WTC11 (cell line): Measurements from ENCODE around the gene SLC66A2. TPM values are rescaled to one million over a fixed set of nuclear protein-coding genes. Genes with fewer than 3 reads are reported as not detected.

Source experiments
- ATAC-seq: fragments of 200-7000 bp; cut with Tn5 transposase; 2 replicates; pipeline ENCODE4 v1.10.0; 2021; ENCODE audit warnings: mild to moderate bottlenecking, moderate library complexity
- CTCF ChIA-PET: fragments of 300-600 bp; sonication (Branson Sonifier 250); formaldehyde crosslinking; loops from one replicate; lab custom pipeline; 2021; ENCODE audit warnings: antibody characterized with exemption; lab: Charles Lee
- POLR2A ChIA-PET: fragments of 350-600 bp; sonication (Branson Sonifier 250); formaldehyde crosslinking; loops from one replicate; lab custom pipeline; 2021; ENCODE audit warnings: antibody characterized with exemption; lab: Charles Lee
- DNase-seq: peaks from one replicate; pipeline ENCODE4 v3.0.0; 2021; ENCODE audit warnings: low spot score
- H3K27ac Mint-ChIP-seq: 2 replicates; pipeline ENCODE4 v1.8.0; 2021; ENCODE audit warnings: mixed read lengths
- H3K27me3 Mint-ChIP-seq: 2 replicates; pipeline ENCODE4 v1.8.0; 2021; ENCODE audit warnings: low read depth, mild to moderate bottlenecking, moderate library complexity, mixed read lengths
- H3K36me3 Mint-ChIP-seq: 2 replicates; pipeline ENCODE4 v1.8.0; 2021; ENCODE audit warnings: mixed read lengths
- H3K4me1 Mint-ChIP-seq: 2 replicates; pipeline ENCODE4 v1.8.0; 2022; ENCODE audit warnings: mixed read lengths
- H3K4me3 Mint-ChIP-seq: 2 replicates; pipeline ENCODE4 v1.8.0; 2021; ENCODE audit warnings: mild to moderate bottlenecking, moderate library complexity, mixed read lengths
- H3K9me3 Mint-ChIP-seq: 2 replicates; pipeline ENCODE4 v1.8.0; 2021; ENCODE audit warnings: mixed read lengths
- ATF1 ChIP-seq: sonication (generic); formaldehyde crosslinking; IDR thresholded peaks from 2 replicates; pipeline ENCODE4 v1.8.1; 2023; ENCODE audit warnings: mild to moderate bottlenecking, moderate library complexity, missing genetic modification reagents
- CREB1 ChIP-seq: sonication (generic); formaldehyde crosslinking; IDR thresholded peaks from 2 replicates; pipeline ENCODE4 v1.8.0; 2023; ENCODE audit warnings: mild to moderate bottlenecking, missing genetic modification reagents
- EMX1 ChIP-seq: fragments of 250-450 bp; sonication (Bioruptor Pico); IDR thresholded peaks from 2 replicates; pipeline ENCODE4 v1.8.0; 2021; ENCODE audit warnings: mild to moderate bottlenecking
- GABPB1 ChIP-seq: sonication (generic); formaldehyde crosslinking; IDR thresholded peaks from 2 replicates; pipeline ENCODE4 v1.8.1; 2023; ENCODE audit warnings: mild to moderate bottlenecking, missing genetic modification reagents
- JUN ChIP-seq: sonication (generic); formaldehyde crosslinking; IDR thresholded peaks from 2 replicates; pipeline ENCODE4 v1.8.0; 2023; ENCODE audit warnings: mild to moderate bottlenecking, missing genetic modification reagents
- MYBL2 ChIP-seq: sonication (generic); formaldehyde crosslinking; IDR thresholded peaks from 2 replicates; pipeline ENCODE4 v1.8.1; 2023; ENCODE audit warnings: mild to moderate bottlenecking, moderate library complexity, missing genetic modification reagents
- NFE2L1 ChIP-seq: sonication (generic); formaldehyde crosslinking; IDR thresholded peaks from 2 replicates; pipeline ENCODE4 v1.8.1; 2023; ENCODE audit warnings: missing genetic modification reagents
- NR2C2 ChIP-seq: sonication (generic); formaldehyde crosslinking; IDR thresholded peaks from 2 replicates; pipeline ENCODE4 v1.8.0; 2022; ENCODE audit warnings: mild to moderate bottlenecking, missing genetic modification reagents
- RORB ChIP-seq: fragments of 250-450 bp; sonication (Bioruptor Pico); IDR thresholded peaks from 2 replicates; pipeline ENCODE4 v1.9.0; 2021; ENCODE audit warnings: mild to moderate bottlenecking
- SP1 ChIP-seq: sonication (generic); formaldehyde crosslinking; conservative IDR thresholded peaks from 2 replicates; pipeline ENCODE4 v1.8.1; 2022; ENCODE audit warnings: missing genetic modification reagents
- TEAD1 ChIP-seq: sonication (generic); formaldehyde crosslinking; IDR thresholded peaks from 2 replicates; pipeline ENCODE4 v1.8.0; 2022; ENCODE audit warnings: mild to moderate bottlenecking, missing genetic modification reagents
- ZBTB21 ChIP-seq: sonication (generic); formaldehyde crosslinking; IDR thresholded peaks from 2 replicates; pipeline ENCODE4 v1.8.1; 2023; ENCODE audit warnings: mild to moderate bottlenecking, missing genetic modification reagents, borderline replicate concordance
- ZNF263 ChIP-seq: sonication (generic); formaldehyde crosslinking; IDR thresholded peaks from 2 replicates; pipeline ENCODE4 v1.8.1; 2022; ENCODE audit warnings: low read depth, mild to moderate bottlenecking, moderate library complexity, missing genetic modification reagents
- ZNF317 ChIP-seq: sonication (generic); formaldehyde crosslinking; IDR thresholded peaks from 2 replicates; pipeline ENCODE4 v1.8.1; 2023; ENCODE audit warnings: low read depth, mild to moderate bottlenecking, moderate library complexity, missing genetic modification reagents, borderline replicate concordance
- total RNA-seq: library from RNA; stranded (reverse); gene quantifications from 3 replicates; pipeline ENCODE4 v1.2.3, GENCODE V29; 2021
- TF ChIP-seq, protein P1 (sequence below): sonication (generic); formaldehyde crosslinking; IDR thresholded peaks from 2 replicates; pipeline ENCODE4 v1.8.0; 2023; ENCODE audit warnings: missing genetic modification reagents
- TF ChIP-seq, protein P2 (sequence below): sonication (generic); formaldehyde crosslinking; IDR thresholded peaks from 2 replicates; pipeline ENCODE4 v1.8.1; 2023; ENCODE audit warnings: mild to moderate bottlenecking, missing genetic modification reagents
- TF ChIP-seq, protein P3 (sequence below): fragments of 250-450 bp; sonication (Bioruptor Pico); IDR thresholded peaks from 2 replicates; pipeline ENCODE4 v1.9.0; 2021; ENCODE audit warnings: mild to moderate bottlenecking, borderline replicate concordance
- TF ChIP-seq, protein P4 (sequence below): fragments of 200-600 bp; IDR thresholded peaks from 2 replicates; pipeline ENCODE4 v1.8.0; 2022; ENCODE audit warnings: antibody characterized with exemption
- TF ChIP-seq, protein P5 (sequence below): sonication (generic); formaldehyde crosslinking; IDR thresholded peaks from 2 replicates; pipeline ENCODE4 v1.8.1; 2022; ENCODE audit warnings: low read depth, mild to moderate bottlenecking, moderate library complexity, missing genetic modification reagents, borderline replicate concordance
- TF ChIP-seq, protein P6 (sequence below): sonication (generic); formaldehyde crosslinking; IDR thresholded peaks from 2 replicates; pipeline ENCODE4 v1.8.1; 2022; ENCODE audit warnings: missing genetic modification reagents, borderline replicate concordance

SLC66A2 gene
- total RNA-seq, 1 experiment from 2014 or later: 20.9 TPM

DNA sequence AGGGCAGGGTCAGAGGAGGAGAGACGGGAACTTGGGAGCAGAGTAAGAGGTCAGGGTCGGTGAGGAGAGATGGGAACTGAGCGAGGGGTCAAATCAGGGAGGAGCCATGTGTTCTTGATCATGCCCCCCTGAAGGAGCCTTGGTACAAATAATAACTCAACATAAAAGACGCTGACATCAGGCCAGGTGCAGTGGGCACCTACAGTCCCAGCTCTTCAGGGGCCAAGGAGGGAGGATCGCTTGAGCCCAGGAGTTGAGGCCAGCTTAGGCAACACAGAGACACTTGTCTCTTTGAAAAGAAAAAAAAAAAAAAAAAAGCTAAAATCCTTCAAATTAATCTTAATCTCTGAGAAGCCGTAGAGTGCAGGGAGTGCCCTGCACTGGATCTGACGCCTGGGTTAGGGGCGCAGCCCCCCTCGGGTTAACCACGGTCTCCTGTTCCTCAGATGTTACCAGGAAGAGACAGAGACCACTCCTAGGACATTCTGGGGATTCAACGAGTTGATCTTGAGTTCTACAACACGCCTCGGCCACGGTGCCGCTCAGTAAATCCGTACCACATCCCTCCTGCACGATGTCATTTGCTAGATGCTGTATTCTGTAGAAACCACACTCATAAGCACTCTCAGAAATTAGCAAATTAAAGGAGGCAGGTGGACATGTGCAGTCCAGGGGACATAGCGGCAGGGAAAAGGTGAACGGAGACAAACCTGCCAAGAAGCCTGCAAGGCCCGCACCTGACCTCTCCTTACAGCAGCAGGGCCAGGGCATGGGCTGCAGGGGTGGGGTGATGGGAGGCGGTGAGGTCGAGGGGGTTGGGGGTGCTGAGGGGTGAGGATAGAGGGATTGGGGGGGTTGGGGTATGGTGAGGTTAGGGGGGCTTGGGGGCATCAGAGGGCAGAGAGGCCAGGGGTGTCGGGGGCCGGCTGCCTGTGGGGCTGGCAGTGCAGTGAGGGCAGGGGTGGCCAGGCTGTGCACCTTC lies 29.2 kb downstream of the SLC66A2 start:
- Mint-ChIP-seq H3K9me3 (0 out of 2 replicates have a peak, but pooled peaks cover 3% of the 10 kb centered on the region), H3K4me3 (no peak overlapping the region), H3K36me3 (no peaks in the 10 kb centered on the region), H3K4me1 (peaks cover 11% of the 10 kb centered on the region), H3K27me3 (no peaks in the 10 kb centered on the region), H3K27ac (no peak overlapping the region)
- DNase-seq (no peak), ATAC-seq (no peak)
- CTCF ChIA-PET: no interaction called here
- no peak for TF ChIP-seq EMX1 (CRISPR knock-in tag)
- TF ChIP-seq NFE2L1 (CRISPR knock-in tag): no peak
- TF ChIP-seq, protein P1, sequence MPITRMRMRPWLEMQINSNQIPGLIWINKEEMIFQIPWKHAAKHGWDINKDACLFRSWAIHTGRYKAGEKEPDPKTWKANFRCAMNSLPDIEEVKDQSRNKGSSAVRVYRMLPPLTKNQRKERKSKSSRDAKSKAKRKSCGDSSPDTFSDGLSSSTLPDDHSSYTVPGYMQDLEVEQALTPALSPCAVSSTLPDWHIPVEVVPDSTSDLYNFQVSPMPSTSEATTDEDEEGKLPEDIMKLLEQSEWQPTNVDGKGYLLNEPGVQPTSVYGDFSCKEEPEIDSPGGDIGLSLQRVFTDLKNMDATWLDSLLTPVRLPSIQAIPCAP (CRISPR knock-in tag): no peak
- POLR2A ChIA-PET: no interaction called here

DNA sequence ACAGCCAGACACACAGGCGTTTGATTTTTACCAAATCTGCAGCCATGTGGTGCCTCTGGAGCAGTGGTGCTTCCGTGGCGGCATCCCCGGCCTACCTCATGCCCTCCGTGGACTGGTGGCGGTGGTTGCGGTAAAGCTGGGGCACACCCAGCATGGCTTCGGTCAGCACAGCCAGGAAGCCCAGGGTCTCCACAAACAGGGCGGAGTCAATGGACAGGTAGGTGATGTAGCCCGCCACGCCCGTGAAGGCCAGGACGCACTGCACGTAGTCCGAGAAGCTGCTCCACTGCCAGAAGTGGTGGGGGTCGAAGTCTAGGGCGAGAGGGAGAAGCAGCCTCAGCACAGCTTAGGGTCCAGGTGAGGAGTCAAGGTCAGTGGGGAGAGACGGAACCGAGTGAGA lies 32.4 kb downstream of the SLC66A2 start:
- Mint-ChIP-seq H3K4me1 (peaks cover 7% of the 10 kb centered on the region), H3K27ac (no peak overlapping the region), H3K4me3 (no peak overlapping the region), H3K27me3 (no peaks in the 10 kb centered on the region), H3K9me3 (0 out of 2 replicates have a peak, but pooled peaks cover 3% of the 10 kb centered on the region), H3K36me3 (0 out of 2 replicates have a peak, but pooled peaks cover 5% of the 10 kb centered on the region)
- CTCF ChIA-PET: no interaction called here
- POLR2A ChIA-PET: no interaction called here
- DNase-seq (no peak), ATAC-seq (no peak)
- TF ChIP-seq, protein P2, sequence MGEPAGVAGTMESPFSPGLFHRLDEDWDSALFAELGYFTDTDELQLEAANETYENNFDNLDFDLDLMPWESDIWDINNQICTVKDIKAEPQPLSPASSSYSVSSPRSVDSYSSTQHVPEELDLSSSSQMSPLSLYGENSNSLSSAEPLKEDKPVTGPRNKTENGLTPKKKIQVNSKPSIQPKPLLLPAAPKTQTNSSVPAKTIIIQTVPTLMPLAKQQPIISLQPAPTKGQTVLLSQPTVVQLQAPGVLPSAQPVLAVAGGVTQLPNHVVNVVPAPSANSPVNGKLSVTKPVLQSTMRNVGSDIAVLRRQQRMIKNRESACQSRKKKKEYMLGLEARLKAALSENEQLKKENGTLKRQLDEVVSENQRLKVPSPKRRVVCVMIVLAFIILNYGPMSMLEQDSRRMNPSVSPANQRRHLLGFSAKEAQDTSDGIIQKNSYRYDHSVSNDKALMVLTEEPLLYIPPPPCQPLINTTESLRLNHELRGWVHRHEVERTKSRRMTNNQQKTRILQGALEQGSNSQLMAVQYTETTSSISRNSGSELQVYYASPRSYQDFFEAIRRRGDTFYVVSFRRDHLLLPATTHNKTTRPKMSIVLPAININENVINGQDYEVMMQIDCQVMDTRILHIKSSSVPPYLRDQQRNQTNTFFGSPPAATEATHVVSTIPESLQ (CRISPR knock-in tag): no peak
- TF ChIP-seq MYBL2 (CRISPR knock-in tag): no peak
- no peak for TF ChIP-seq TEAD1
- TF ChIP-seq, protein P3, sequence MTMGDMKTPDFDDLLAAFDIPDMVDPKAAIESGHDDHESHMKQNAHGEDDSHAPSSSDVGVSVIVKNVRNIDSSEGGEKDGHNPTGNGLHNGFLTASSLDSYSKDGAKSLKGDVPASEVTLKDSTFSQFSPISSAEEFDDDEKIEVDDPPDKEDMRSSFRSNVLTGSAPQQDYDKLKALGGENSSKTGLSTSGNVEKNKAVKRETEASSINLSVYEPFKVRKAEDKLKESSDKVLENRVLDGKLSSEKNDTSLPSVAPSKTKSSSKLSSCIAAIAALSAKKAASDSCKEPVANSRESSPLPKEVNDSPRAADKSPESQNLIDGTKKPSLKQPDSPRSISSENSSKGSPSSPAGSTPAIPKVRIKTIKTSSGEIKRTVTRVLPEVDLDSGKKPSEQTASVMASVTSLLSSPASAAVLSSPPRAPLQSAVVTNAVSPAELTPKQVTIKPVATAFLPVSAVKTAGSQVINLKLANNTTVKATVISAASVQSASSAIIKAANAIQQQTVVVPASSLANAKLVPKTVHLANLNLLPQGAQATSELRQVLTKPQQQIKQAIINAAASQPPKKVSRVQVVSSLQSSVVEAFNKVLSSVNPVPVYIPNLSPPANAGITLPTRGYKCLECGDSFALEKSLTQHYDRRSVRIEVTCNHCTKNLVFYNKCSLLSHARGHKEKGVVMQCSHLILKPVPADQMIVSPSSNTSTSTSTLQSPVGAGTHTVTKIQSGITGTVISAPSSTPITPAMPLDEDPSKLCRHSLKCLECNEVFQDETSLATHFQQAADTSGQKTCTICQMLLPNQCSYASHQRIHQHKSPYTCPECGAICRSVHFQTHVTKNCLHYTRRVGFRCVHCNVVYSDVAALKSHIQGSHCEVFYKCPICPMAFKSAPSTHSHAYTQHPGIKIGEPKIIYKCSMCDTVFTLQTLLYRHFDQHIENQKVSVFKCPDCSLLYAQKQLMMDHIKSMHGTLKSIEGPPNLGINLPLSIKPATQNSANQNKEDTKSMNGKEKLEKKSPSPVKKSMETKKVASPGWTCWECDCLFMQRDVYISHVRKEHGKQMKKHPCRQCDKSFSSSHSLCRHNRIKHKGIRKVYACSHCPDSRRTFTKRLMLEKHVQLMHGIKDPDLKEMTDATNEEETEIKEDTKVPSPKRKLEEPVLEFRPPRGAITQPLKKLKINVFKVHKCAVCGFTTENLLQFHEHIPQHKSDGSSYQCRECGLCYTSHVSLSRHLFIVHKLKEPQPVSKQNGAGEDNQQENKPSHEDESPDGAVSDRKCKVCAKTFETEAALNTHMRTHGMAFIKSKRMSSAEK (CRISPR knock-in tag): no peak

DNA sequence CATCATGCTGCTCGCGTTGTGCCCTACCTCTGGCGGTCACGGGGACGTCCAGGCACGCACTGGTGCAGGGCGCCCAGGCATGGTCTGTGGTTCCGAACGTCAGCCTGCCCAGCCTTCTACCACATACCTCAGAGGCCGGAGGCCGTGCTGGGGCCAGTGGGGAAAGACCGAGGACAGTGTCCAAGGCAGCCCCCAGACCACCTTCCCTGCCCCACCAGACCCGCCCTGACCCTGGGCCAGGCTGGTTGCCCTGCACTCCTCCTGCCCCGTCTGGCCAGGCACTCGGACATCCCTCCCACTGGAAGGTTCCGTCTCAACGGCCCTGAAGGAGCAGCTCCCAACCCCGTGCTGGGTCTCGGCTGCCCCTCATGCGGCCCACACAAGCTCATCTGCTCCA lies 32.8 kb downstream of the SLC66A2 start:
- Mint-ChIP-seq H3K4me1 (peaks cover 7% of the 10 kb centered on the region), H3K9me3 (0 out of 2 replicates have a peak, but pooled peaks cover 3% of the 10 kb centered on the region), H3K27me3 (no peaks in the 10 kb centered on the region), H3K4me3 (no peak overlapping the region), H3K27ac (no peak overlapping the region), H3K36me3 (0 out of 2 replicates have a peak, but pooled peaks cover 5% of the 10 kb centered on the region)
- CTCF ChIA-PET: no interaction called here
- no peak for DNase-seq
- POLR2A ChIA-PET: no interaction called here
- no peak for ATAC-seq
- TF ChIP-seq NR2C2 (CRISPR knock-in tag) (no peak), ATF1 (CRISPR knock-in tag) (no peak), ZBTB21 (CRISPR knock-in tag) (no peak), CREB1 (no peak), SP1 (CRISPR knock-in tag) (no peak), GABPB1 (CRISPR knock-in tag) (no peak), ZNF317 (CRISPR knock-in tag) (no peak), JUN (CRISPR knock-in tag) (no peak), RORB (no peak), ZNF263 (CRISPR knock-in tag) (no peak)
- TF ChIP-seq, protein P4, sequence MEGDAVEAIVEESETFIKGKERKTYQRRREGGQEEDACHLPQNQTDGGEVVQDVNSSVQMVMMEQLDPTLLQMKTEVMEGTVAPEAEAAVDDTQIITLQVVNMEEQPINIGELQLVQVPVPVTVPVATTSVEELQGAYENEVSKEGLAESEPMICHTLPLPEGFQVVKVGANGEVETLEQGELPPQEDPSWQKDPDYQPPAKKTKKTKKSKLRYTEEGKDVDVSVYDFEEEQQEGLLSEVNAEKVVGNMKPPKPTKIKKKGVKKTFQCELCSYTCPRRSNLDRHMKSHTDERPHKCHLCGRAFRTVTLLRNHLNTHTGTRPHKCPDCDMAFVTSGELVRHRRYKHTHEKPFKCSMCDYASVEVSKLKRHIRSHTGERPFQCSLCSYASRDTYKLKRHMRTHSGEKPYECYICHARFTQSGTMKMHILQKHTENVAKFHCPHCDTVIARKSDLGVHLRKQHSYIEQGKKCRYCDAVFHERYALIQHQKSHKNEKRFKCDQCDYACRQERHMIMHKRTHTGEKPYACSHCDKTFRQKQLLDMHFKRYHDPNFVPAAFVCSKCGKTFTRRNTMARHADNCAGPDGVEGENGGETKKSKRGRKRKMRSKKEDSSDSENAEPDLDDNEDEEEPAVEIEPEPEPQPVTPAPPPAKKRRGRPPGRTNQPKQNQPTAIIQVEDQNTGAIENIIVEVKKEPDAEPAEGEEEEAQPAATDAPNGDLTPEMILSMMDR: no peak
- TF ChIP-seq, protein P5, sequence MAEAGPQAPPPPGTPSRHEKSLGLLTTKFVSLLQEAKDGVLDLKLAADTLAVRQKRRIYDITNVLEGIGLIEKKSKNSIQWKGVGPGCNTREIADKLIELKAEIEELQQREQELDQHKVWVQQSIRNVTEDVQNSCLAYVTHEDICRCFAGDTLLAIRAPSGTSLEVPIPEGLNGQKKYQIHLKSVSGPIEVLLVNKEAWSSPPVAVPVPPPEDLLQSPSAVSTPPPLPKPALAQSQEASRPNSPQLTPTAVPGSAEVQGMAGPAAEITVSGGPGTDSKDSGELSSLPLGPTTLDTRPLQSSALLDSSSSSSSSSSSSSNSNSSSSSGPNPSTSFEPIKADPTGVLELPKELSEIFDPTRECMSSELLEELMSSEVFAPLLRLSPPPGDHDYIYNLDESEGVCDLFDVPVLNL: no peak
- TF ChIP-seq, protein P6, sequence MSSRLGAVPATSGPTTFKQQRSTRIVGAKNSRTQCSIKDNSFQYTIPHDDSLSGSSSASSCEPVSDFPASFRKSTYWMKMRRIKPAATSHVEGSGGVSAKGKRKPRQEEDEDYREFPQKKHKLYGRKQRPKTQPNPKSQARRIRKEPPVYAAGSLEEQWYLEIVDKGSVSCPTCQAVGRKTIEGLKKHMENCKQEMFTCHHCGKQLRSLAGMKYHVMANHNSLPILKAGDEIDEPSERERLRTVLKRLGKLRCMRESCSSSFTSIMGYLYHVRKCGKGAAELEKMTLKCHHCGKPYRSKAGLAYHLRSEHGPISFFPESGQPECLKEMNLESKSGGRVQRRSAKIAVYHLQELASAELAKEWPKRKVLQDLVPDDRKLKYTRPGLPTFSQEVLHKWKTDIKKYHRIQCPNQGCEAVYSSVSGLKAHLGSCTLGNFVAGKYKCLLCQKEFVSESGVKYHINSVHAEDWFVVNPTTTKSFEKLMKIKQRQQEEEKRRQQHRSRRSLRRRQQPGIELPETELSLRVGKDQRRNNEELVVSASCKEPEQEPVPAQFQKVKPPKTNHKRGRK (CRISPR knock-in tag): no peak
